OCI-M2 (cell line): ENCODE measurements around the gene BANP.
"Not testable (repeated sequence)": the region's sequence is repeated elsewhere in the genome, so short reads cannot be mapped to it uniquely, and the experiment has no call there.

Experiments used
- DNase-seq: peaks from one replicate; lab custom pipeline; 2025; ENCODE audit not compliant: unreplicated experiment; lab: John Stamatoyannopoulos, UW

The BANP gene

GRCh38 chr16:87950765-87951551, at the start of gene BANP:
TSS of gene BANP (plus strand) at chr16:87951434. CDS start at chr16:87975116, 23,682 bp downstream.
- peak; percentile 77 for DNase-seq

- DNase-seq, result not testable (repeated sequence)
These were observed 46.3 kb upstream of the BANP start for GRCh38 chr16:87904963-87905362.

- DNase-seq, result not testable (repeated sequence)
These were observed 45.7 kb upstream of the BANP start for GRCh38 chr16:87905521-87905920.

- DNase-seq, result not testable (repeated sequence)
These were observed 43.1 kb upstream of the BANP start for GRCh38 chr16:87908101-87908500.

GRCh38 chr16:87909203-87909935, 41.9 kb upstream of the BANP start:
- DNase-seq, result peak; percentile 13

GRCh38 chr16:87911106-87911763, 40.0 kb upstream of the BANP start:
- not testable (repeated sequence) for DNase-seq

GRCh38 chr16:87912691-87913090, 38.5 kb upstream of the BANP start:
- DNase-seq, result not testable (repeated sequence)

- DNase-seq, result not testable (repeated sequence)
These were observed 37.1 kb upstream of the BANP start for GRCh38 chr16:87914021-87914725.

- DNase-seq, result no peak
These were observed 36.4 kb upstream of the BANP start for GRCh38 chr16:87914812-87915211.

GRCh38 chr16:87917503-87917902, 33.7 kb upstream of the BANP start:
- DNase-seq, result no peak

GRCh38 chr16:87918338-87918737, 32.9 kb upstream of the BANP start:
- DNase-seq, result no peak

GRCh38 chr16:87918866-87919680, 32.2 kb upstream of the BANP start:
- DNase-seq, result no peak

GRCh38 chr16:87919681-87919994, 31.6 kb upstream of the BANP start:
- DNase-seq, result no peak

GRCh38 chr16:87921236-87921773, 29.9 kb upstream of the BANP start:
- DNase-seq, result no peak

GRCh38 chr16:87922250-87922871, 28.9 kb upstream of the BANP start:
- no peak for DNase-seq

- DNase-seq, result no peak
These were observed 27.0 kb upstream of the BANP start for GRCh38 chr16:87924041-87924810.

- DNase-seq, result no peak
These were observed 26.2 kb upstream of the BANP start for GRCh38 chr16:87924811-87925670.
